Measurements from ENCODE around the gene ZNF787.

Gene ZNF787

GRCh38 chr19:56120371-56121179 is 520 bp downstream of the ZNF787 start:
- Histone ChIP-seq H3K4me1 (ENCODE audit: control insufficient read depth, insufficient read depth, low read depth, low read length) (peaks cover 26% of the 10 kb centered on the region), H2BK120ac (ENCODE audit: low read depth, low read length) (peak overlapping the region; percentile 93), H3K9ac (ENCODE audit: low read length) (peak overlapping the region; percentile 94), H3K4me2 (ENCODE audit: low read length, poor library complexity, severe bottlenecking) (peak overlapping the region; percentile 77), H2AFZ (ENCODE audit: low read depth, low read length) (no peak overlapping the region), H3K18ac (ENCODE audit: low read depth in 1 of 2, low read length in 2 of 2) (peak overlapping the region; percentile 89 to 95), H4K8ac (ENCODE audit: low read length) (peak overlapping the region; percentile 91), H3K4me3 (ENCODE audit: insufficient read depth in 1 of 2, low read depth in 1 of 2, low read length in 2 of 2) (peak overlapping the region; percentile 79 to 88), H3K4ac (ENCODE audit: low read depth in 1 of 2, low read length in 2 of 2) (peak overlapping the region; percentile 83 to 92), H3K36me3 (ENCODE audit: control insufficient read depth in 1 of 2, insufficient read depth in 2 of 2, low read depth in 1 of 2, low read length in 2 of 2) (peaks cover 2 to 26% of the 10 kb centered on the region in 2 experiments), H3K23ac (ENCODE audit: low read length in 2 of 2) (no peak overlapping the region), H3K9me3 (ENCODE audit: control insufficient read depth, low read length) (no peaks in the 10 kb centered on the region), H2BK5ac (ENCODE audit: low read depth, low read length, poor library complexity, severe bottlenecking) (peak overlapping the region; percentile 80), H2BK12ac (ENCODE audit: low read length in 2 of 2) (no peak overlapping the region), H4K91ac (ENCODE audit: low read length) (peak overlapping the region; percentile 95), H3K14ac (ENCODE audit: low read length in 2 of 2) (peak overlapping the region; percentile 43 to 76), H3K27me3 (ENCODE audit: control insufficient read depth in 1 of 2, insufficient read depth in 1 of 2, low read length in 2 of 2) (no peaks in the 10 kb centered on the region), H3K79me1 (replicated peaks; ENCODE audit: low read length, poor library complexity, severe bottlenecking) (no peaks in the 10 kb centered on the region), H3K27ac (ENCODE audit: low read length, poor library complexity, severe bottlenecking) (peak overlapping the region; percentile 89), H2BK15ac (ENCODE audit: low read depth, poor library complexity, severe bottlenecking) (peak overlapping the region; percentile 34), H2AK5ac (ENCODE audit: low read length, severe bottlenecking) (peak overlapping the region; percentile 37)
- peak; percentile 84 for DNase-seq
- WGBS: 1% methylated on average over 21 of the region's 99 CpGs

DNA sequence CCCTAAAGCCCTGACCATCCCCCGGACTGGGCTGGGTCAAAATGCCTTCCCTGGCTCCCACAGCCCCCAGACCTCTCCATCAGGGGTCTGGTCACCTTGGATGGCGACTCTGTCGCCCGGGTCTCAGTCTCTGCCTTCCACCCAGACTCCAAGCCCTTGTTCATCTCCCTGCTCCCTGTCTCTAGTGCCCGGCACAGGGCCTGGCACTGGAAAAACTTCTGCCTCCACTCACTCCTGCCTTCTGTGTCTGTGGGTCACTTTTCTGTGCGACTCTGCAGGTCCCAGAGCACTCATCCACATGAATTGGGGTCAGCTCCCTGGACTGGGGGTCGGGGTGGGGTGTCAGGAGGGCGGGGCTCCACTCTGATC is 1.1 kb downstream of the ZNF787 start:
- DNase-seq: no peak
- H2BK120ac ChIP-seq (ENCODE audit: low read depth, low read length): no peak overlapping the region
- H3K4me3 ChIP-seq (ENCODE audit: insufficient read depth in 1 of 2, low read depth in 1 of 2, low read length in 2 of 2): peak overlapping the region; percentile 79 to 88
- no peak overlapping the region for H3K23ac ChIP-seq (ENCODE audit: low read length in 2 of 2)
- 24% methylated on average over 8 of the region's 8 CpGs for WGBS
- peaks cover 3 to 30% of the 10 kb centered on the region in 2 experiments for H3K36me3 ChIP-seq (ENCODE audit: control insufficient read depth in 1 of 2, insufficient read depth in 2 of 2, low read depth in 1 of 2, low read length in 2 of 2)
- peak overlapping the region; percentile 94 for H3K9ac ChIP-seq (ENCODE audit: low read length)
- peak overlapping the region; percentile 7 to 88 for H3K18ac ChIP-seq (ENCODE audit: low read depth in 1 of 2, low read length in 2 of 2)
- peak overlapping the region in 1 of 2 experiments; percentile 54 for H2BK12ac ChIP-seq (ENCODE audit: low read length in 2 of 2)
- H3K4ac ChIP-seq (ENCODE audit: low read depth in 1 of 2, low read length in 2 of 2): peak overlapping the region; percentile 90 to 94
- H3K4me1 ChIP-seq (ENCODE audit: control insufficient read depth, insufficient read depth, low read depth, low read length): peaks cover 29% of the 10 kb centered on the region
- H2BK15ac ChIP-seq (ENCODE audit: low read depth, poor library complexity, severe bottlenecking): no peak overlapping the region
- peak overlapping the region; percentile 10 for H4K8ac ChIP-seq (ENCODE audit: low read length)
- peak overlapping the region; percentile 78 for H4K91ac ChIP-seq (ENCODE audit: low read length)
- H3K79me1 ChIP-seq (replicated peaks; ENCODE audit: low read length, poor library complexity, severe bottlenecking): no peaks in the 10 kb centered on the region
- H2BK5ac ChIP-seq (ENCODE audit: low read depth, low read length, poor library complexity, severe bottlenecking): peak overlapping the region; percentile 63
- no peak overlapping the region for H3K14ac ChIP-seq (ENCODE audit: low read length in 2 of 2)
- H3K9me3 ChIP-seq (ENCODE audit: control insufficient read depth, low read length): no peaks in the 10 kb centered on the region
- peak overlapping the region; percentile 89 for H3K27ac ChIP-seq (ENCODE audit: low read length, poor library complexity, severe bottlenecking)
- H3K4me2 ChIP-seq (ENCODE audit: low read length, poor library complexity, severe bottlenecking): peak overlapping the region; percentile 77
- H2AFZ ChIP-seq (ENCODE audit: low read depth, low read length): no peak overlapping the region
- no peaks in the 10 kb centered on the region for H3K27me3 ChIP-seq (ENCODE audit: control insufficient read depth in 1 of 2, insufficient read depth in 1 of 2, low read length in 2 of 2)
- H2AK5ac ChIP-seq (ENCODE audit: low read length, severe bottlenecking): peak overlapping the region; percentile 88

- Histone ChIP-seq H3K79me1 (replicated peaks; ENCODE audit: low read length, poor library complexity, severe bottlenecking) (no peaks in the 10 kb centered on the region), H4K91ac (ENCODE audit: low read length) (peak overlapping the region; percentile 81), H2BK120ac (ENCODE audit: low read depth, low read length) (no peak overlapping the region), H4K8ac (ENCODE audit: low read length) (no peak overlapping the region), H3K27me3 (ENCODE audit: control insufficient read depth in 1 of 2, insufficient read depth in 1 of 2, low read length in 2 of 2) (no peaks in the 10 kb centered on the region), H2AK5ac (ENCODE audit: low read length, severe bottlenecking) (peak overlapping the region; percentile 88), H3K18ac (ENCODE audit: low read depth in 1 of 2, low read length in 2 of 2) (peak overlapping the region; percentile 7 to 88), H3K9me3 (ENCODE audit: control insufficient read depth, low read length) (no peaks in the 10 kb centered on the region), H2AFZ (ENCODE audit: low read depth, low read length) (no peak overlapping the region), H3K36me3 (ENCODE audit: control insufficient read depth in 1 of 2, insufficient read depth in 2 of 2, low read depth in 1 of 2, low read length in 2 of 2) (peaks cover 3 to 34% of the 10 kb centered on the region in 2 experiments), H3K4ac (ENCODE audit: low read depth in 1 of 2, low read length in 2 of 2) (peak overlapping the region; percentile 90 to 94), H3K4me2 (ENCODE audit: low read length, poor library complexity, severe bottlenecking) (peak overlapping the region; percentile 77), H3K4me1 (ENCODE audit: control insufficient read depth, insufficient read depth, low read depth, low read length) (peaks cover 33% of the 10 kb centered on the region), H2BK12ac (ENCODE audit: low read length in 2 of 2) (no peak overlapping the region), H3K23ac (ENCODE audit: low read length in 2 of 2) (no peak overlapping the region), H3K27ac (ENCODE audit: low read length, poor library complexity, severe bottlenecking) (peak overlapping the region; percentile 89), H3K9ac (ENCODE audit: low read length) (peak overlapping the region; percentile 94), H2BK15ac (ENCODE audit: low read depth, poor library complexity, severe bottlenecking) (no peak overlapping the region), H3K14ac (ENCODE audit: low read length in 2 of 2) (no peak overlapping the region), H3K4me3 (ENCODE audit: insufficient read depth in 1 of 2, low read depth in 1 of 2, low read length in 2 of 2) (peak overlapping the region; percentile 79 to 88), H2BK5ac (ENCODE audit: low read depth, low read length, poor library complexity, severe bottlenecking) (peak overlapping the region; percentile 63)
- DNase-seq: peak; percentile 49
- WGBS: 63% methylated on average over 15 of the region's 16 CpGs
Observed at GRCh38 chr19:56119582-56119978, 1.5 kb downstream of the ZNF787 start.

Measured in mesenchymal stem cell (in vitro differentiated cells and primary cell).